Measurements from ENCODE around the gene HK3.

- TF ChIP-seq CTCF (IDR thresholded peaks at IDR 0.05) (no peak), EZH2 (IDR thresholded peaks at IDR 0.05) (no peak), EZH2phosphoT487 (IDR thresholded peaks at IDR 0.05) (no peak)
These were observed 45.1 kb upstream of the HK3 start for GRCh38 chr5:176944268-176944667.

Data from neural progenitor cell (in vitro differentiated cells).